HepG2 (cell line): ENCODE results near the gene SEMA6B. TPM values are rescaled to one million over a fixed set of nuclear protein-coding genes. Genes with fewer than 3 reads are reported as not detected.

Source experiments
- BATF2 ChIP-seq: sonication (generic); formaldehyde crosslinking; IDR thresholded peaks from 2 replicates; pipeline ENCODE4 v1.8.0; 2022; ENCODE audit warnings: mild to moderate bottlenecking, missing genetic modification reagents, moderate library complexity
- BCL6 ChIP-seq: IDR thresholded peaks from 2 replicates; pipeline ENCODE4 v1.6.1; 2016; ENCODE audit warnings: missing genetic modification reagents, missing compliant biosample characterization
- CENPT ChIP-seq: sonication (generic); formaldehyde crosslinking; IDR thresholded peaks from 2 replicates; pipeline ENCODE4 v1.8.0; 2022; ENCODE audit warnings: low read depth, mild to moderate bottlenecking, moderate library complexity, missing genetic modification reagents
- CSRNP1 ChIP-seq: sonication (generic); formaldehyde crosslinking; IDR thresholded peaks from 2 replicates; pipeline ENCODE4 v1.8.1; 2023; ENCODE audit warnings: mild to moderate bottlenecking, missing genetic modification reagents
- KMT2A ChIP-seq: sonication (generic); formaldehyde crosslinking; IDR thresholded peaks from 2 replicates; pipeline ENCODE4 v1.4.0; 2020; ENCODE audit warnings: missing genetic modification reagents
- PHF21A ChIP-seq: sonication (generic); formaldehyde crosslinking; IDR thresholded peaks from 2 replicates; pipeline ENCODE4 v1.5.0; 2020; ENCODE audit warnings: mild to moderate bottlenecking, missing genetic modification reagents
- PPARG ChIP-seq: conservative IDR thresholded peaks from 2 replicates; pipeline ENCODE4 v1.6.1; 2016; ENCODE audit warnings: missing biosample characterization, missing genetic modification reagents
- SAP130 ChIP-seq: IDR thresholded peaks from 2 replicates; pipeline ENCODE4 v1.6.1; 2016; ENCODE audit warnings: low read depth
- SMAD1 ChIP-seq: sonication (generic); formaldehyde crosslinking; IDR thresholded peaks from 2 replicates; pipeline ENCODE4 v1.4.0; 2020; ENCODE audit warnings: missing genetic modification reagents, low read depth, mild to moderate bottlenecking, borderline replicate concordance
- ZBTB46 ChIP-seq: sonication (generic); formaldehyde crosslinking; IDR thresholded peaks from 2 replicates; pipeline ENCODE4 v1.4.0; 2020; ENCODE audit warnings: mild to moderate bottlenecking, missing genetic modification reagents, borderline replicate concordance
- ZBTB7B ChIP-seq: sonication (generic); formaldehyde crosslinking; IDR thresholded peaks from 2 replicates; pipeline ENCODE4 v1.4.0; 2020; ENCODE audit warnings: missing genetic modification reagents
- ZFP37 ChIP-seq: sonication (generic); formaldehyde crosslinking; IDR thresholded peaks from 2 replicates; pipeline ENCODE4 v1.4.0; 2020; ENCODE audit warnings: missing genetic modification reagents, borderline replicate concordance
- ZNF20 ChIP-seq: sonication (generic); formaldehyde crosslinking; IDR thresholded peaks from 2 replicates; pipeline ENCODE4 v1.4.0; 2020; ENCODE audit warnings: mild to moderate bottlenecking, moderate library complexity, missing genetic modification reagents
- ZNF281 ChIP-seq: sonication (generic); formaldehyde crosslinking; IDR thresholded peaks from 2 replicates; pipeline ENCODE4 v1.4.0; 2020; ENCODE audit warnings: missing genetic modification reagents, borderline replicate concordance
- polyA plus RNA-seq, 8 experiments: library from polyadenylated mRNA; depleted of rRNA in 3 of 8; stranded (reverse) in 7 of 8; unstranded in 1 of 8; fragments of >200 nt; fragmentation: Illumina TruSeq in 4 of 8; extraction: Trizol in 4 of 8; gene quantifications; 2 replicates each; pipeline versions ENCODE4 v1.2.1 to v1.2.3, GENCODE V29; 2011 to 2016; ENCODE audit warnings: low read depth in 4 of 8, missing spikeins in 1 of 8, mixed read lengths in 1 of 8; ENCODE audit not compliant: insufficient read depth in 1 of 8
- total RNA-seq, 5 experiments: library from RNA; depleted of rRNA; stranded (reverse); fragments of >200 nt; fragmentation: Illumina TruSeq; extraction: Trizol; gene quantifications; 2 replicates each; pipeline ENCODE4 v1.2.3, GENCODE V29; 2016; ENCODE audit warnings: low read depth in 1 of 5
- TF ChIP-seq, protein P1 (sequence below): sonication (generic); formaldehyde crosslinking; IDR thresholded peaks from 2 replicates; pipeline ENCODE4 v1.4.0; 2020; ENCODE audit warnings: missing genetic modification reagents
- TF ChIP-seq, protein P2 (sequence below): sonication (generic); formaldehyde crosslinking; IDR thresholded peaks from 2 replicates; pipeline ENCODE4 v1.9.0; 2022; ENCODE audit warnings: low read depth, missing genetic modification reagents

The SEMA6B gene
- total and polyA plus RNA-seq, 2 of the 13 experiments (the other 11 are each of a cell fraction or from before 2014, with no cell fraction given), result 45.5 to 67.1 TPM

- TF ChIP-seq ZNF281 (no peak; the same call in 1 of the 2 replicates), CENPT (peak; percentile 85; the same call in 1 of the 2 replicates), CSRNP1 (CRISPR knock-in tag) (peak; percentile 41; the same call in 1 of the 2 replicates), KMT2A (CRISPR knock-in tag) (no peak), ZFP37 (no peak), PHF21A (peak; percentile 37; the same call in 1 of the 2 replicates), BCL6 (0 out of 2 replicates have a peak, but pooled peaks have one; percentile 7), BATF2 (CRISPR knock-in tag) (no peak), PPARG (peak; percentile 87), ZNF20 (no peak), ZBTB7B (CRISPR knock-in tag) (peak; percentile 13; the same call in 1 of the 2 replicates), ZBTB46 (no peak), SMAD1 (CRISPR knock-in tag) (peak; percentile 64; the same call in 1 of the 2 replicates), SAP130 (CRISPR knock-in tag) (peak; percentile 48; the same call in 1 of the 2 replicates)
- TF ChIP-seq, protein P1, sequence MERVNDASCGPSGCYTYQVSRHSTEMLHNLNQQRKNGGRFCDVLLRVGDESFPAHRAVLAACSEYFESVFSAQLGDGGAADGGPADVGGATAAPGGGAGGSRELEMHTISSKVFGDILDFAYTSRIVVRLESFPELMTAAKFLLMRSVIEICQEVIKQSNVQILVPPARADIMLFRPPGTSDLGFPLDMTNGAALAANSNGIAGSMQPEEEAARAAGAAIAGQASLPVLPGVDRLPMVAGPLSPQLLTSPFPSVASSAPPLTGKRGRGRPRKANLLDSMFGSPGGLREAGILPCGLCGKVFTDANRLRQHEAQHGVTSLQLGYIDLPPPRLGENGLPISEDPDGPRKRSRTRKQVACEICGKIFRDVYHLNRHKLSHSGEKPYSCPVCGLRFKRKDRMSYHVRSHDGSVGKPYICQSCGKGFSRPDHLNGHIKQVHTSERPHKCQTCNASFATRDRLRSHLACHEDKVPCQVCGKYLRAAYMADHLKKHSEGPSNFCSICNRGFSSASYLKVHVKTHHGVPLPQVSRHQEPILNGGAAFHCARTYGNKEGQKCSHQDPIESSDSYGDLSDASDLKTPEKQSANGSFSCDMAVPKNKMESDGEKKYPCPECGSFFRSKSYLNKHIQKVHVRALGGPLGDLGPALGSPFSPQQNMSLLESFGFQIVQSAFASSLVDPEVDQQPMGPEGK, result peak; percentile 31; the same call in 1 of the 2 replicates
- TF ChIP-seq, protein P2, sequence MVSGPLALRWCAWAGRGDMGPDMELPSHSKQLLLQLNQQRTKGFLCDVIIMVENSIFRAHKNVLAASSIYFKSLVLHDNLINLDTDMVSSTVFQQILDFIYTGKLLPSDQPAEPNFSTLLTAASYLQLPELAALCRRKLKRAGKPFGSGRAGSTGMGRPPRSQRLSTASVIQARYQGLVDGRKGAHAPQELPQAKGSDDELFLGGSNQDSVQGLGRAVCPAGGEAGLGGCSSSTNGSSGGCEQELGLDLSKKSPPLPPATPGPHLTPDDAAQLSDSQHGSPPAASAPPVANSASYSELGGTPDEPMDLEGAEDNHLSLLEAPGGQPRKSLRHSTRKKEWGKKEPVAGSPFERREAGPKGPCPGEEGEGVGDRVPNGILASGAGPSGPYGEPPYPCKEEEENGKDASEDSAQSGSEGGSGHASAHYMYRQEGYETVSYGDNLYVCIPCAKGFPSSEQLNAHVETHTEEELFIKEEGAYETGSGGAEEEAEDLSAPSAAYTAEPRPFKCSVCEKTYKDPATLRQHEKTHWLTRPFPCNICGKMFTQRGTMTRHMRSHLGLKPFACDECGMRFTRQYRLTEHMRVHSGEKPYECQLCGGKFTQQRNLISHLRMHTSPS (CRISPR knock-in tag), result peak; percentile 42; the same call in 1 of the 2 replicates
Observed at GRCh38 chr19:4518345-4519171, 40.9 kb downstream of the SEMA6B start, which contains the start of gene PLIN4 (continued).
